ENCODE measurements around the gene CNIH3. TPM values are rescaled to one million over a fixed set of nuclear protein-coding genes. Genes with fewer than 3 reads are reported as not detected.
A peak's percentile ranks its signal among the peaks of the same experiment; 100 is the strongest.

CNIH3 gene
- total and polyA plus RNA-seq, 2 of the 4 experiments (the other 2 are of a cell fraction), result 2.0 to 2.9 TPM

DNA sequence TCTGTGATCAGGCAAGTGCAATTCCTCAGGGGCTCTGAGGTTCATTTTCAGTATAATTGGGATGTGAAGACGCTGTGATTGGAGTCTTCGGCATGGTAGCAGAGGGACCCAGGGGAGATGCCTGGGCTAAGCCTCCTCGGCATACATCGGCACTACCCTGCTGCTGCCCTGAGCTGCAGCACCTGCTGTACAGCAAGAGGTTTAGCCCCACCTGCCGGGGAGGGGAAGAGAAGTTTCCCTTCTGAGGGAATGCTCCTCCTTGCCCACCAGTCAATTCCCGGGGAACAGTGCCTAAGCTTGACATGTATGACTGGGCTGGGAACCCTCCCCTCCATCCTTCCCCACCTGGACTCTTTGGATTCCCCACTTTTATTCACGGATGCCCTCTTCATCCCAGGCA, 24.9 kb downstream of the CNIH3 start:
- no CpG with 5 or more reads among the region's 7 CpGs for WGBS, 2 experiments (ENCODE audit: extremely low coverage in 2 of 2, insufficient read length in 1 of 2)
- ChIA-PET POLR2A (ENCODE audit: unreplicated experiment) (no interaction called here), CTCF (no interaction called here)
- Histone ChIP-seq H3K4me3 (ENCODE audit: insufficient read depth, low read depth, low read length) (no peak overlapping the region), H3K9me3 (ENCODE audit: control insufficient read depth, insufficient read depth, low read length) (no peaks in the 10 kb centered on the region), H2AK5ac (ENCODE audit: low read depth, low read length) (0 out of 2 replicates have a peak overlapping the region, but pooled peaks have one; percentile 21), H2BK5ac (ENCODE audit: low read depth, low read length, poor library complexity, severe bottlenecking) (no peak overlapping the region), H3K9ac (ENCODE audit: low read depth, low read length) (no peak overlapping the region), H4K20me1 (ENCODE audit: insufficient read depth, low read length) (no peaks in the 10 kb centered on the region), H2BK120ac (ENCODE audit: low read depth, low read length) (no peak overlapping the region), H4K5ac (ENCODE audit: low read depth, low read length) (no peak overlapping the region), H3K18ac (ENCODE audit: low read depth, low read length) (no peak overlapping the region), H4K91ac (ENCODE audit: insufficient read depth, low read depth, low read length) (no peak overlapping the region), H2BK20ac (ENCODE audit: low read depth, low read length) (no peak overlapping the region), H3K56ac (ENCODE audit: extremely low read depth, insufficient read depth, low read length) (no peak overlapping the region), H2BK15ac (ENCODE audit: low read depth, low read length) (no peak overlapping the region), H3K36me3 (ENCODE audit: control insufficient read depth, insufficient read depth, low read length) (no peaks in the 10 kb centered on the region), H3K9me1 (ENCODE audit: insufficient read depth, low read length) (peaks cover 20% of the 10 kb centered on the region), H4K8ac (ENCODE audit: low read depth in 2 of 2, low read length in 2 of 2) (no peak overlapping the region), H2AK9ac (replicated peaks; ENCODE audit: low read depth, low read length, poor library complexity) (peak overlapping the region; percentile 18), H3K4me2 (ENCODE audit: low read depth, low read length) (no peak overlapping the region), H3K14ac (replicated peaks; ENCODE audit: low read depth, low read length) (no peak overlapping the region), H3K27me3 (ENCODE audit: control insufficient read depth, insufficient read depth, low read length) (no peaks in the 10 kb centered on the region), H3K23ac (ENCODE audit: low read depth, low read length) (no peak overlapping the region), H3K27ac (ENCODE audit: insufficient read depth, low read length) (no peak overlapping the region), H2AFZ (replicated peaks; ENCODE audit: low read length, poor library complexity) (no peak overlapping the region), H3K4ac (ENCODE audit: low read depth, low read length) (peak overlapping the region; percentile 31; the same call in 1 of the 2 replicates), H3K79me1 (ENCODE audit: low read depth in 1 of 2, low read length in 2 of 2) (peaks cover 0 to 31% of the 10 kb centered on the region in 2 experiments; a peak in 2 of 4 replicates), H3K4me1 (ENCODE audit: control insufficient read depth, insufficient read depth, low read length) (peaks cover 18% of the 10 kb centered on the region)
- ATAC-seq (ENCODE audit: low read depth) (no peak), DNase-seq (no peak)
- dilution Hi-C loops (cut with HindIII; ENCODE audit: low sequenced_read_pairs, unreplicated experiment) (no loop called here), intact Hi-C loops (cut with micrococcal nuclease) (no loop called here), in situ Hi-C loops (cut with MboI; ENCODE audit: low sequenced_read_pairs) (loop anchor here (5.0 to 10.0 kb wide), 2 partner anchors 124 to 214 kb away; no protein-coding TSS in a partner anchor)
- BruUV-seq (replicated peaks), result no TSS peak
- TF ChIP-seq BHLHE40 (IDR thresholded peaks at IDR 0.05; ENCODE audit: low read depth, low read length), result no peak
- TF ChIP-seq CEBPB (IDR thresholded peaks at IDR 0.05; ENCODE audit: low read depth, low read length), result no peak
- no peak for TF ChIP-seq FOS (IDR thresholded peaks at IDR 0.05; ENCODE audit: low read depth, low read length)
- TF ChIP-seq CHD1 (IDR thresholded peaks at IDR 0.05; ENCODE audit: low read depth, low read length), result no peak
- TF ChIP-seq, protein P1, sequence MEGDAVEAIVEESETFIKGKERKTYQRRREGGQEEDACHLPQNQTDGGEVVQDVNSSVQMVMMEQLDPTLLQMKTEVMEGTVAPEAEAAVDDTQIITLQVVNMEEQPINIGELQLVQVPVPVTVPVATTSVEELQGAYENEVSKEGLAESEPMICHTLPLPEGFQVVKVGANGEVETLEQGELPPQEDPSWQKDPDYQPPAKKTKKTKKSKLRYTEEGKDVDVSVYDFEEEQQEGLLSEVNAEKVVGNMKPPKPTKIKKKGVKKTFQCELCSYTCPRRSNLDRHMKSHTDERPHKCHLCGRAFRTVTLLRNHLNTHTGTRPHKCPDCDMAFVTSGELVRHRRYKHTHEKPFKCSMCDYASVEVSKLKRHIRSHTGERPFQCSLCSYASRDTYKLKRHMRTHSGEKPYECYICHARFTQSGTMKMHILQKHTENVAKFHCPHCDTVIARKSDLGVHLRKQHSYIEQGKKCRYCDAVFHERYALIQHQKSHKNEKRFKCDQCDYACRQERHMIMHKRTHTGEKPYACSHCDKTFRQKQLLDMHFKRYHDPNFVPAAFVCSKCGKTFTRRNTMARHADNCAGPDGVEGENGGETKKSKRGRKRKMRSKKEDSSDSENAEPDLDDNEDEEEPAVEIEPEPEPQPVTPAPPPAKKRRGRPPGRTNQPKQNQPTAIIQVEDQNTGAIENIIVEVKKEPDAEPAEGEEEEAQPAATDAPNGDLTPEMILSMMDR (conservative IDR thresholded peaks at IDR 0.05; ENCODE audit: low read depth, low read length), result no peak
- TF ChIP-seq RFX5 (IDR thresholded peaks at IDR 0.05; ENCODE audit: low read depth, low read length), result no peak
- TF ChIP-seq MXI1 (IDR thresholded peaks at IDR 0.05; ENCODE audit: borderline replicate concordance, low read depth, low read length), result no peak
- no peak for TF ChIP-seq POLR2A (IDR thresholded peaks at IDR 0.05; ENCODE audit: low read depth, low read length)
- TF ChIP-seq MAFK (IDR thresholded peaks at IDR 0.05; ENCODE audit: low read depth, low read length), result no peak
- TF ChIP-seq, protein P2, sequence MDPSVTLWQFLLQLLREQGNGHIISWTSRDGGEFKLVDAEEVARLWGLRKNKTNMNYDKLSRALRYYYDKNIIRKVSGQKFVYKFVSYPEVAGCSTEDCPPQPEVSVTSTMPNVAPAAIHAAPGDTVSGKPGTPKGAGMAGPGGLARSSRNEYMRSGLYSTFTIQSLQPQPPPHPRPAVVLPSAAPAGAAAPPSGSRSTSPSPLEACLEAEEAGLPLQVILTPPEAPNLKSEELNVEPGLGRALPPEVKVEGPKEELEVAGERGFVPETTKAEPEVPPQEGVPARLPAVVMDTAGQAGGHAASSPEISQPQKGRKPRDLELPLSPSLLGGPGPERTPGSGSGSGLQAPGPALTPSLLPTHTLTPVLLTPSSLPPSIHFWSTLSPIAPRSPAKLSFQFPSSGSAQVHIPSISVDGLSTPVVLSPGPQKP (IDR thresholded peaks at IDR 0.05; ENCODE audit: borderline replicate concordance, low read depth, low read length), result no peak
- no peak for TF ChIP-seq MAZ (IDR thresholded peaks at IDR 0.05; ENCODE audit: borderline replicate concordance, low read depth, low read length)
- TF ChIP-seq NFE2L2 (IDR thresholded peaks at IDR 0.05; ENCODE audit: low read depth, low read length), result no peak
- no peak for TF ChIP-seq SMC3 (IDR thresholded peaks at IDR 0.05; ENCODE audit: low read depth, low read length)
- TF ChIP-seq RAD21 (IDR thresholded peaks at IDR 0.05; ENCODE audit: low read length), result no peak

All from IMR-90 (cell line).